ENCODE measurements around the gene SYT1. TPM values are rescaled to one million over a fixed set of nuclear protein-coding genes. Genes with fewer than 3 reads are reported as not detected.

SYT1 gene
- total and polyA plus RNA-seq, 4 donors, result 0.53 to 0.84 (median 0.64) TPM

GRCh38 chr12:79143803-79144202, 279.2 kb downstream of the SYT1 start:
- DNase-seq (ENCODE audit: low spot score), result no peak
- H3K4me1 ChIP-seq (ENCODE audit: control insufficient read depth in 4 of 4, insufficient read depth in 4 of 4, low read length in 3 of 4), result no peaks in the 10 kb centered on the region
- no peak overlapping the region for H3K4me3 ChIP-seq (ENCODE audit: low read depth in 1 of 3, low read length in 3 of 3)
- TF ChIP-seq HNF4A (conservative IDR thresholded peaks at IDR 0.05) (no peak), EGR1 (IDR thresholded peaks at IDR 0.05; ENCODE audit: low read depth in 2 of 2) (no peak), GABPA (IDR thresholded peaks at IDR 0.05 in 1 of 2, conservative IDR thresholded peaks at IDR 0.05 in 1 of 2) (no peak)
- H3K9me3 ChIP-seq (ENCODE audit: control insufficient read depth in 4 of 4, low read length in 3 of 4), result no peaks in the 10 kb centered on the region
- H3K27ac ChIP-seq (ENCODE audit: low read depth in 1 of 2, low read length in 2 of 2), result no peak overlapping the region
- 73% methylated on average over 2 of the region's 2 CpGs for WGBS
- no peaks in the 10 kb centered on the region for H3K27me3 ChIP-seq (ENCODE audit: control insufficient read depth in 4 of 4, insufficient read depth in 4 of 4, low read length in 3 of 4)
- no peak overlapping the region for H3K9ac ChIP-seq (ENCODE audit: low read depth in 1 of 2, low read length in 2 of 2)
- H3K36me3 ChIP-seq (ENCODE audit: control insufficient read depth in 4 of 4, insufficient read depth in 3 of 4, low read depth in 1 of 4, low read length in 3 of 4), result no peaks in the 10 kb centered on the region

- Histone ChIP-seq H3K4me1 (ENCODE audit: control insufficient read depth in 4 of 4, insufficient read depth in 4 of 4, low read length in 3 of 4) (peaks cover 0 to 3% (median 0%) of the 10 kb centered on the region in 4 donors), H3K36me3 (ENCODE audit: control insufficient read depth in 4 of 4, insufficient read depth in 3 of 4, low read depth in 1 of 4, low read length in 3 of 4) (no peaks in the 10 kb centered on the region), H3K4me3 (ENCODE audit: low read depth in 1 of 3, low read length in 3 of 3) (no peak overlapping the region), H3K27me3 (ENCODE audit: control insufficient read depth in 4 of 4, insufficient read depth in 4 of 4, low read length in 3 of 4) (no peaks in the 10 kb centered on the region), H3K9me3 (ENCODE audit: control insufficient read depth in 4 of 4, low read length in 3 of 4) (no peaks in the 10 kb centered on the region), H3K27ac (ENCODE audit: low read depth in 1 of 2, low read length in 2 of 2) (no peak overlapping the region), H3K9ac (ENCODE audit: low read depth in 1 of 2, low read length in 2 of 2) (no peak overlapping the region)
- WGBS, result 91% methylated on average over 2 of the region's 2 CpGs
- TF ChIP-seq FOXA2 (IDR thresholded peaks at IDR 0.05) (no peak), MAX (IDR thresholded peaks at IDR 0.05) (no peak), ATF3 (IDR thresholded peaks at IDR 0.05) (no peak), JUND (IDR thresholded peaks at IDR 0.05) (no peak), HNF4G (IDR thresholded peaks at IDR 0.05) (no peak), CTCF (IDR thresholded peaks at IDR 0.05; ENCODE audit: low read depth, low read length, missing input control) (no peak), RXRA (IDR thresholded peaks at IDR 0.05) (no peak), RAD21 (IDR thresholded peaks at IDR 0.05) (no peak), ZBTB33 (IDR thresholded peaks at IDR 0.05) (no peak), FOXA1 (IDR thresholded peaks at IDR 0.05) (no peak), HNF4A (conservative IDR thresholded peaks at IDR 0.05) (no peak), TAF1 (conservative IDR thresholded peaks at IDR 0.05) (no peak), SP1 (IDR thresholded peaks at IDR 0.05) (no peak), REST (IDR thresholded peaks at IDR 0.05) (no peak), YY1 (IDR thresholded peaks at IDR 0.05) (no peak), NR2F2 (IDR thresholded peaks at IDR 0.05) (no peak)
- no peak for DNase-seq (ENCODE audit: low spot score)
Measured at GRCh38 chr12:79151956-79152355, 287.4 kb downstream of the SYT1 start.

Data from liver (tissue), 9 donors.